Caki2 (cell line): Measurements from ENCODE around the gene RUNX2. TPM values are rescaled to one million over a fixed set of nuclear protein-coding genes. Genes with fewer than 3 reads are reported as not detected.

Source experiments
- DNase-seq: peaks from one replicate; pipeline ENCODE4 v3.0.0-alpha.2; 2015; ENCODE audit warnings: low read depth
- in situ Hi-C: cut with HindIII; loops from 2 replicates; pipeline ENCODE4 v1.10.0; 2016; ENCODE audit warnings: low sequenced_read_pairs, low pct_unique_long_range_greater_than_20kb, mixed read lengths
- total RNA-seq: library from RNA; depleted of rRNA; stranded (reverse); fragments of >200 nt; shearing (Covaris generic); gene quantifications from 2 replicates; pipeline ENCODE4 v1.2.3, GENCODE V29; 2014; ENCODE audit warnings: low replicate concordance

Gene RUNX2
- total RNA-seq, 1 experiment from 2014 or later = 2.7 TPM

- DNase-seq = no peak
- in situ Hi-C loops = no loop called here
Measured at GRCh38 chr6:45441851-45442453, 113.8 kb downstream of the RUNX2 start.

- no peak for DNase-seq
- in situ Hi-C loops = no loop called here
Measured at GRCh38 chr6:45442716-45443115, 114.6 kb downstream of the RUNX2 start.

- no peak for DNase-seq
- in situ Hi-C loops = no loop called here
Measured at GRCh38 chr6:45445364-45445748, 117.2 kb downstream of the RUNX2 start.

- in situ Hi-C loops = no loop called here
- DNase-seq = peak; percentile 98
Measured at GRCh38 chr6:45445749-45446549, 117.8 kb downstream of the RUNX2 start.

- DNase-seq = no peak
Measured at GRCh38 chr6:45447005-45447404, 118.9 kb downstream of the RUNX2 start.

GRCh38 chr6:45447716-45448115 lies 119.6 kb downstream of the RUNX2 start:
- no peak for DNase-seq
- in situ Hi-C loops = no loop called here

More at GRCh38 chr6:45447005-45447404, 118.9 kb downstream of the RUNX2 start:
- in situ Hi-C loops = no loop called here

GRCh38 chr6:45448417-45449389 lies 120.6 kb downstream of the RUNX2 start:
- in situ Hi-C loops = no loop called here
- no peak for DNase-seq

GRCh38 chr6:45450132-45450531 lies 122.0 kb downstream of the RUNX2 start:
- no peak for DNase-seq
- in situ Hi-C loops = no loop called here

GRCh38 chr6:45450831-45451230 lies 122.7 kb downstream of the RUNX2 start:
- no peak for DNase-seq
- in situ Hi-C loops = no loop called here

GRCh38 chr6:45454008-45454911 lies 126.1 kb downstream of the RUNX2 start:
- DNase-seq = no peak
- in situ Hi-C loops = no loop called here

GRCh38 chr6:45455408-45455807 lies 127.3 kb downstream of the RUNX2 start:
- in situ Hi-C loops = no loop called here
- no peak for DNase-seq

GRCh38 chr6:45457141-45457540 lies 129.0 kb downstream of the RUNX2 start:
- no peak for DNase-seq
- in situ Hi-C loops = no loop called here

GRCh38 chr6:45458672-45459071 lies 130.5 kb downstream of the RUNX2 start:
- in situ Hi-C loops = no loop called here

GRCh38 chr6:45460166-45460565 lies 132.0 kb downstream of the RUNX2 start:
- DNase-seq = no peak
- in situ Hi-C loops = no loop called here

More at GRCh38 chr6:45458672-45459071, 130.5 kb downstream of the RUNX2 start:
- no peak for DNase-seq

- no peak for DNase-seq
- in situ Hi-C loops = no loop called here
Measured at GRCh38 chr6:45461486-45461885, 133.4 kb downstream of the RUNX2 start.

- in situ Hi-C loops = no loop called here
- no peak for DNase-seq
Measured at GRCh38 chr6:45462190-45463134, 134.3 kb downstream of the RUNX2 start.

- no peak for DNase-seq
- in situ Hi-C loops = no loop called here
Measured at GRCh38 chr6:45464685-45465084, 136.6 kb downstream of the RUNX2 start.
